ENCODE results near the gene METTL2B. TPM values are rescaled to one million over a fixed set of nuclear protein-coding genes. Genes with fewer than 3 reads are reported as not detected.

Gene METTL2B
- total and polyA plus RNA-seq, 2 donors (not counting 3 experiments of a cell fraction or from before 2014, with no cell fraction given), result 15.9 to 30.0 TPM

DNA sequence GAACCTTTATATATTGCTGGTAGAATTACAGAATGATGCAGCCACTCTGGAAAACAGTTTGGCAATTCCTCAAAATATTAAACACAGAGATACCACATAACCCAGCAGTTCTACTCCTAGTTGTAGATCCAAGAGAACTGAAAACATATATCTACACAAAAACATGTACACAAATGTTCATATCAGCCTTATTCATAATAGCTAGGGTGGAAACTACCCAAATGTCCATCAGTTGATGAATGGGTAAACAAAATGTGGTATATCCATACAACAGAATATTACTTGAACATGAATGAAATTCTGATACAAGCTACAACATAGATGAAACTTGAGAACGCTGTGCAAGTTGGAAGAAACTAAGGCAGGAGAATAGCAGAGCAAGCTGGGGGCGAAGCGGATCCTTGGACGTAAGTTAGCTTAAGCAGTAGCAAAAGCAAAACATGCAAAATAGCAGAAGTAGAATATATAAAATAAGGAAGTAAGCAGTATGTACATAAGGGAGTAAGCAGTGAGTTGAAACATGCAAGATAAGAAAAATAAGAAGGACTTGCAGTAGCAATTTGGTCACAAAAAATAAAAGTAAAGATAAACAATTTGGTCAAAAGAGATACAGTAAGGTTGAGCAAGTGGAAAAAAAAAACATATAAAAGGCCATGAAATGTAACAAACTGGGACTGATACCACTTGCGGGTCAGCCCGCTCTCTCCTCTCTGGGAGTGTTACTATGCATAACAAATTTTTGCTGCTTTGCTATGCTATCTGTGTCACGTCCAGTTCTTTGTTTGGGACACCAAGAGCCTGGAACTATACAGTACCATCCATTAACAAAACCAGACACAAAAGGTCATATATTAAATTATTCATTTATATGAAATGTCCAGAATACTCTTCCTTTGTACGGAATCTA, 38.9 kb upstream of the METTL2B start:
- Histone ChIP-seq H4K20me1 (replicated peaks; ENCODE audit: control insufficient read depth, extremely low read depth, insufficient read depth, low read length) (no peaks in the 10 kb centered on the region), H3K9me3 (replicated peaks; ENCODE audit: control insufficient read depth, insufficient read depth, low read length) (no peaks in the 10 kb centered on the region), H3K4me3 (replicated peaks in 1 of 3; ENCODE audit: insufficient read depth in 1 of 3, low read depth in 1 of 3, low read length in 3 of 3) (no peak overlapping the region), H3K27ac (ENCODE audit: insufficient read depth, low read depth, low read length) (no peak overlapping the region), H3K36me3 (ENCODE audit: control insufficient read depth in 2 of 2, extremely low read depth in 1 of 2, insufficient read depth in 2 of 2, low read length in 2 of 2) (no peaks in the 10 kb centered on the region), H3K9ac (replicated peaks; ENCODE audit: extremely low read depth, insufficient read depth, low read length) (no peak overlapping the region), H3K4me1 (ENCODE audit: control insufficient read depth, extremely low read depth, insufficient read depth, low read length) (no peaks in the 10 kb centered on the region), H3K27me3 (ENCODE audit: control insufficient read depth in 2 of 2, insufficient read depth in 2 of 2, low read length in 2 of 2) (peaks cover 12% of the 10 kb centered on the region in 2 experiments), H2AFZ (ENCODE audit: low read depth, low read length) (no peak overlapping the region), H3K9me1 (replicated peaks; ENCODE audit: control insufficient read depth, extremely low read depth, insufficient read depth, low read length) (no peaks in the 10 kb centered on the region), H3K79me2 (ENCODE audit: control insufficient read depth, insufficient read depth, low read length) (no peaks in the 10 kb centered on the region), H3K4me2 (ENCODE audit: insufficient read depth, low read length) (no peak overlapping the region)
- BruUV-seq (replicated peaks), result no TSS peak
- ChIA-PET POLR2A (no interaction called here), CTCF (interaction anchor here (4.9 to 20.8 kb wide), 2 partner anchors 11 to 23 kb away, joined by 39 to 632 read pairs; no protein-coding TSS in a partner anchor)
- no peak for TF ChIP-seq MYC (IDR thresholded peaks at IDR 0.05; ENCODE audit: low read depth, low read length)
- TF ChIP-seq, protein P1, sequence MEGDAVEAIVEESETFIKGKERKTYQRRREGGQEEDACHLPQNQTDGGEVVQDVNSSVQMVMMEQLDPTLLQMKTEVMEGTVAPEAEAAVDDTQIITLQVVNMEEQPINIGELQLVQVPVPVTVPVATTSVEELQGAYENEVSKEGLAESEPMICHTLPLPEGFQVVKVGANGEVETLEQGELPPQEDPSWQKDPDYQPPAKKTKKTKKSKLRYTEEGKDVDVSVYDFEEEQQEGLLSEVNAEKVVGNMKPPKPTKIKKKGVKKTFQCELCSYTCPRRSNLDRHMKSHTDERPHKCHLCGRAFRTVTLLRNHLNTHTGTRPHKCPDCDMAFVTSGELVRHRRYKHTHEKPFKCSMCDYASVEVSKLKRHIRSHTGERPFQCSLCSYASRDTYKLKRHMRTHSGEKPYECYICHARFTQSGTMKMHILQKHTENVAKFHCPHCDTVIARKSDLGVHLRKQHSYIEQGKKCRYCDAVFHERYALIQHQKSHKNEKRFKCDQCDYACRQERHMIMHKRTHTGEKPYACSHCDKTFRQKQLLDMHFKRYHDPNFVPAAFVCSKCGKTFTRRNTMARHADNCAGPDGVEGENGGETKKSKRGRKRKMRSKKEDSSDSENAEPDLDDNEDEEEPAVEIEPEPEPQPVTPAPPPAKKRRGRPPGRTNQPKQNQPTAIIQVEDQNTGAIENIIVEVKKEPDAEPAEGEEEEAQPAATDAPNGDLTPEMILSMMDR (IDR thresholded peaks at IDR 0.05; ENCODE audit: extremely low read depth in 1 of 2, insufficient read depth in 1 of 2, low read depth in 1 of 2, low read length in 2 of 2), result no peak
- no peak for TF ChIP-seq GATA2 (IDR thresholded peaks at IDR 0.05; ENCODE audit: insufficient read depth, insufficient read length, low read depth, low read length)
- no peak for FAIRE-seq
- DNase-seq (ENCODE audit: low read depth, low spot score), result no peak
- intact Hi-C loops (cut with micrococcal nuclease) (no loop called here), dilution Hi-C loops (cut with MboI; ENCODE audit: extremely low pct_ligation_motif_present, low sequenced_read_pairs) (no loop called here)

DNA sequence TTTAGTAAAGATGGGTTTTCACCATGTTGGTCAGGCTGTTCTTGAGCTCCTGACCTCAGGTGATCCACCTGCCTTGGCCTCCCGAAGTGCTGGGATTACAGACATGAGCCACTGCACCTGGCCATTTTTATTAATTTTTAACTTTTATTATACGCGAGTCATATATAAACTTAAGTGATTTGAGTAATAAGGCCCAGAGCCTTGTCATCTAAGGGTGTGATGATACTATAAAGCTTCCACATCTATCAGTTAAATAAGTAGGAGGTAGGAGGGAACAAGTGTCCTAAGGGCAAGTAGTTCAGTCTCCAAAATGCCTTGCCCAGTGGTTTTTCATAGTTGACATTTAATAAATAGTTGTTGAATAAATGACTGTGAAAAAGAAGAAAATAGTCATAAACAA, 34.2 kb upstream of the METTL2B start:
- CTCF ChIA-PET, result interaction anchor here (0.9 to 20.8 kb wide), 3 partner anchors 11 to 19 kb away, joined by 3 to 632 read pairs (median 3); no protein-coding TSS in a partner anchor
- H3K9me1 ChIP-seq (replicated peaks; ENCODE audit: control insufficient read depth, extremely low read depth, insufficient read depth, low read length), result no peaks in the 10 kb centered on the region
- dilution Hi-C loops (cut with MboI; ENCODE audit: extremely low pct_ligation_motif_present, low sequenced_read_pairs), result no loop called here

More for the DNA sequence above, 34.2 kb upstream of the METTL2B start:
- Histone ChIP-seq H2AFZ (ENCODE audit: low read depth, low read length) (no peak overlapping the region), H3K9me3 (replicated peaks; ENCODE audit: control insufficient read depth, insufficient read depth, low read length) (no peaks in the 10 kb centered on the region), H3K4me3 (replicated peaks in 1 of 3; ENCODE audit: insufficient read depth in 1 of 3, low read depth in 1 of 3, low read length in 3 of 3) (no peak overlapping the region), H3K36me3 (ENCODE audit: control insufficient read depth in 2 of 2, extremely low read depth in 1 of 2, insufficient read depth in 2 of 2, low read length in 2 of 2) (no peaks in the 10 kb centered on the region), H3K4me2 (ENCODE audit: insufficient read depth, low read length) (no peak overlapping the region), H3K27me3 (ENCODE audit: control insufficient read depth in 2 of 2, insufficient read depth in 2 of 2, low read length in 2 of 2) (peaks cover 3 to 9% of the 10 kb centered on the region in 2 experiments), H3K9ac (replicated peaks; ENCODE audit: extremely low read depth, insufficient read depth, low read length) (no peak overlapping the region), H4K20me1 (replicated peaks; ENCODE audit: control insufficient read depth, extremely low read depth, insufficient read depth, low read length) (no peaks in the 10 kb centered on the region), H3K27ac (ENCODE audit: insufficient read depth, low read depth, low read length) (no peak overlapping the region), H3K79me2 (ENCODE audit: control insufficient read depth, insufficient read depth, low read length) (no peaks in the 10 kb centered on the region), H3K4me1 (ENCODE audit: control insufficient read depth, extremely low read depth, insufficient read depth, low read length) (no peaks in the 10 kb centered on the region)
- intact Hi-C loops (cut with micrococcal nuclease), result no loop called here
- no peak for DNase-seq (ENCODE audit: low read depth, low spot score)
- BruUV-seq (replicated peaks), result no TSS peak
- POLR2A ChIA-PET, result no interaction called here
- TF ChIP-seq GATA2 (IDR thresholded peaks at IDR 0.05; ENCODE audit: insufficient read depth, insufficient read length, low read depth, low read length) (no peak), POLR2A (IDR thresholded peaks at IDR 0.05; ENCODE audit: low read depth, low read length) (no peak)
- FAIRE-seq, result no peak
